ENCODE measurements around the gene TRIM6. TPM values are rescaled to one million over a fixed set of nuclear protein-coding genes. Genes with fewer than 3 reads are reported as not detected.

The TRIM6 gene
- total RNA-seq, 1 donor from 2014 or later = 23.9 TPM

- Mint-ChIP-seq H3K4me1 (ENCODE audit: low read depth, unreplicated experiment) (peaks cover 30% of the 10 kb centered on the region), H3K36me3 (ENCODE audit: low read depth, unreplicated experiment) (peaks cover 11% of the 10 kb centered on the region), H3K27ac (ENCODE audit: unreplicated experiment) (no peak overlapping the region), H3K4me3 (ENCODE audit: unreplicated experiment) (no peak overlapping the region), H3K27me3 (ENCODE audit: low read depth, unreplicated experiment) (no peaks in the 10 kb centered on the region), H3K9me3 (ENCODE audit: unreplicated experiment) (no peaks in the 10 kb centered on the region)
- H3K9me3 ChIP-seq (ENCODE audit: insufficient read depth, low read depth, low read length) = no peaks in the 10 kb centered on the region
- no peak overlapping the region for H3K27ac ChIP-seq (ENCODE audit: low read depth, low read length)
- H3K27me3 ChIP-seq (ENCODE audit: insufficient read depth, low read length) = no peaks in the 10 kb centered on the region
- DNase-seq (ENCODE audit: low read depth) = no peak
- no peak for FAIRE-seq
- H2AFZ ChIP-seq (ENCODE audit: low read depth, low read length) = no peak overlapping the region
- H3K79me2 ChIP-seq (ENCODE audit: insufficient read depth, low read length) = peaks cover 4% of the 10 kb centered on the region
- H3K4me3 ChIP-seq (ENCODE audit: insufficient read depth, low read depth, low read length) = no peak overlapping the region
- H4K20me1 ChIP-seq (ENCODE audit: insufficient read depth, low read length) = no peaks in the 10 kb centered on the region
- no peak for TF ChIP-seq CTCF (IDR thresholded peaks at IDR 0.05; ENCODE audit: insufficient read depth, low read depth, low read length)
- no peak for TF ChIP-seq EZH2 (IDR thresholded peaks at IDR 0.05; ENCODE audit: insufficient read depth, low read length)
- peaks cover 31% of the 10 kb centered on the region for H3K4me1 ChIP-seq (ENCODE audit: insufficient read depth, low read length)
- no peak overlapping the region for H3K4me2 ChIP-seq (ENCODE audit: low read length)
- H3K36me3 ChIP-seq (ENCODE audit: insufficient read depth, low read length) = peaks cover 4% of the 10 kb centered on the region
- peak overlapping the region; percentile 71 for H3K9ac ChIP-seq (ENCODE audit: low read length)
These were observed 8.5 kb downstream of the TRIM6 start for GRCh38 chr11:5604896-5605295.

GRCh38 chr11:5605849-5606248 is 9.4 kb downstream of the TRIM6 start:
- DNase-seq (ENCODE audit: low read depth) = peak; percentile 90
- peaks cover 27% of the 10 kb centered on the region for H3K4me1 ChIP-seq (ENCODE audit: insufficient read depth, low read length)
- H3K9ac ChIP-seq (ENCODE audit: low read length) = peak overlapping the region; percentile 71
- H3K27me3 ChIP-seq (ENCODE audit: insufficient read depth, low read length) = no peaks in the 10 kb centered on the region
- H4K20me1 ChIP-seq (ENCODE audit: insufficient read depth, low read length) = no peaks in the 10 kb centered on the region
- no peak overlapping the region for H2AFZ ChIP-seq (ENCODE audit: low read depth, low read length)
- no peak overlapping the region for H3K4me3 ChIP-seq (ENCODE audit: insufficient read depth, low read depth, low read length)
- peak overlapping the region; percentile 81 for H3K27ac ChIP-seq (ENCODE audit: low read depth, low read length)
- Mint-ChIP-seq H3K27ac (ENCODE audit: unreplicated experiment) (peak overlapping the region; percentile 58), H3K36me3 (ENCODE audit: low read depth, unreplicated experiment) (peaks cover 18% of the 10 kb centered on the region), H3K9me3 (ENCODE audit: unreplicated experiment) (no peaks in the 10 kb centered on the region), H3K27me3 (ENCODE audit: low read depth, unreplicated experiment) (no peaks in the 10 kb centered on the region), H3K4me3 (ENCODE audit: unreplicated experiment) (no peak overlapping the region), H3K4me1 (ENCODE audit: low read depth, unreplicated experiment) (peaks cover 28% of the 10 kb centered on the region)
- peaks cover 4% of the 10 kb centered on the region for H3K36me3 ChIP-seq (ENCODE audit: insufficient read depth, low read length)
- H3K4me2 ChIP-seq (ENCODE audit: low read length) = peak overlapping the region; percentile 53
- FAIRE-seq = peak; percentile 59
- TF ChIP-seq CTCF (IDR thresholded peaks at IDR 0.05; ENCODE audit: insufficient read depth, low read depth, low read length) (no peak), EZH2 (IDR thresholded peaks at IDR 0.05; ENCODE audit: insufficient read depth, low read length) (no peak)
- no peaks in the 10 kb centered on the region for H3K9me3 ChIP-seq (ENCODE audit: insufficient read depth, low read depth, low read length)
- peaks cover 4% of the 10 kb centered on the region for H3K79me2 ChIP-seq (ENCODE audit: insufficient read depth, low read length)

GRCh38 chr11:5608808-5609207 is 12.4 kb downstream of the TRIM6 start:
- peaks cover 13% of the 10 kb centered on the region for H3K4me1 ChIP-seq (ENCODE audit: insufficient read depth, low read length)
- FAIRE-seq (no peak), DNase-seq (ENCODE audit: low read depth) (peak; percentile 44)
- peaks cover 4% of the 10 kb centered on the region for H3K36me3 ChIP-seq (ENCODE audit: insufficient read depth, low read length)
- peaks cover 11% of the 10 kb centered on the region for H3K4me1 Mint-ChIP-seq (ENCODE audit: low read depth, unreplicated experiment)
- no peaks in the 10 kb centered on the region for H3K79me2 ChIP-seq (ENCODE audit: insufficient read depth, low read length)
- no peaks in the 10 kb centered on the region for H3K27me3 Mint-ChIP-seq (ENCODE audit: low read depth, unreplicated experiment)
- H3K27ac ChIP-seq (ENCODE audit: low read depth, low read length) = peak overlapping the region; percentile 23
- no peaks in the 10 kb centered on the region for H3K27me3 ChIP-seq (ENCODE audit: insufficient read depth, low read length)
- no peak overlapping the region for H3K4me2 ChIP-seq (ENCODE audit: low read length)
- no peaks in the 10 kb centered on the region for H4K20me1 ChIP-seq (ENCODE audit: insufficient read depth, low read length)
- H3K9ac ChIP-seq (ENCODE audit: low read length) = no peak overlapping the region
- no peaks in the 10 kb centered on the region for H3K9me3 Mint-ChIP-seq (ENCODE audit: unreplicated experiment)
- TF ChIP-seq EZH2 (IDR thresholded peaks at IDR 0.05; ENCODE audit: insufficient read depth, low read length) = no peak
- TF ChIP-seq CTCF (IDR thresholded peaks at IDR 0.05; ENCODE audit: insufficient read depth, low read depth, low read length) = no peak
- H3K4me3 Mint-ChIP-seq (ENCODE audit: unreplicated experiment) = no peak overlapping the region
- no peak overlapping the region for H3K27ac Mint-ChIP-seq (ENCODE audit: unreplicated experiment)
- H2AFZ ChIP-seq (ENCODE audit: low read depth, low read length) = no peak overlapping the region
- no peak overlapping the region for H3K4me3 ChIP-seq (ENCODE audit: insufficient read depth, low read depth, low read length)
- no peaks in the 10 kb centered on the region for H3K9me3 ChIP-seq (ENCODE audit: insufficient read depth, low read depth, low read length)
- peaks cover 20% of the 10 kb centered on the region for H3K36me3 Mint-ChIP-seq (ENCODE audit: low read depth, unreplicated experiment)
